NCI-H128 (cell line): ENCODE results near the gene HDAC3.

ENCODE experiments used
- DNase-seq: peaks from one replicate; lab custom pipeline; 2025; ENCODE audit not compliant: unreplicated experiment; lab: John Stamatoyannopoulos, UW

The HDAC3 gene

DNA sequence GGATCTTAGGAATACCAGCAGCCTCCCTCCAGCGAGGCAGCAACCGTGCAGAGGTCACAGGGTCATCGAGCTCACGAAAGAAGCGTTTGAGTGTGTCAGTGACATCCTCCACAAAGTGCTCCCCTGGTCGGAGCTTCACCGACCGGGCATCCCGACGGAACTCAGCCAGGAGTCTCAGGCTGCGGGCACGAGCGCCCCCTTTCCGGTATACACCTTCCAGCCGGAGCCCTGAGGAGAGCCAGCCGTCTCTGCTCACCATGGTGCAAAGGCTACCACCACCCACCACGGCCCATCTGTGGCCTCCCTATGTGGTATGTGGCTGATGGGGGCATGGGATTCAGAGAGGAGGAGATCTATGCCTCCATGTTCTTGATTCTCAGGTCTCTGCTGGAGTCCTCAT is 25.4 kb upstream of the HDAC3 start:
- no peak for DNase-seq

DNA sequence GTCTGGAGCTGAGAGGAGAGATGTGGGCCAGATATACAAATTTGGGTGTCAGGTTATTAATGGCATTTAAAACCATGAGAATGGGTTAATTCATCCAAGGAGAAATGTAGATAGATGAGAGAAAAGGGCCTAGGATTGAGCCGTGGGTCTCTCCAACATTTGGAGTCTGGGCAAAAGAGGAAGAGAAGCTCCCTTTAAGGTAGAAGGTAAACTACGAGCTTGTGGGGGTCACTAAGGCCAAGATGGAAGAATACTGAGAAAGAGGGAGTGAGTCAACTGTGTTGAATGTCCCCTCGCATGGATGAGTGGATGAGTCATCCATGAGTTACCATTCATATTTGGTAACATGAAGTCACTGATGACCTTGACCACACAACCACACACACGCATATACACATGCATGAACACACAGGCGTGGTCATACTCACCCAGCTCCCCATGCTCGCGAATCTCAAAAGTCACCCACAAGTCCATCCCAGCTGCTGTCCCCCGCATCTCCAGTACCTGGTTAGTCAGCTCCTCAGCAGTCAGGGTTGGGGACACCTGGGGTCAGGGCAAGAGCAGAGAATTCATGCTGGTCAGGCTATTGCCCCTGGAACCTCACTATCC is 21.4 kb upstream of the HDAC3 start:
- no peak for DNase-seq

DNA sequence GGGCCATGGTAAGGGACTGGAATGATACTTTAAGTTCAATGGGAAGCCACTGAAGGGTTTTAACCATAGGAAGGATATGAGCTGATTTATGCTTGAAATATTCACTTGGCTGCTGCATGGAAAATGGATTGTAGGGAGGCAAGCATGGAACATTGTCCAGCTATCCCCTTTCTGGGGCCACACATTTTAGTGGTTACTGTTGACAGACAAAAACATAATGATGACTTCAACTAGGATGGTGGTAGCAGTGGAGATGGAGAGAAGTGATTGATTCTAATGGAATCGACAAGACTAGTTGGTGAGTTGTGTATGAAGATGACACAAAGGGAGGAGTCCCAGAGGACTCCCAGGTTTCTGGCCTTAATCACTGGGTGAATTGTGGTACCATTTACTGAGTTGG is 20.8 kb upstream of the HDAC3 start:
- DNase-seq, result no peak

DNA sequence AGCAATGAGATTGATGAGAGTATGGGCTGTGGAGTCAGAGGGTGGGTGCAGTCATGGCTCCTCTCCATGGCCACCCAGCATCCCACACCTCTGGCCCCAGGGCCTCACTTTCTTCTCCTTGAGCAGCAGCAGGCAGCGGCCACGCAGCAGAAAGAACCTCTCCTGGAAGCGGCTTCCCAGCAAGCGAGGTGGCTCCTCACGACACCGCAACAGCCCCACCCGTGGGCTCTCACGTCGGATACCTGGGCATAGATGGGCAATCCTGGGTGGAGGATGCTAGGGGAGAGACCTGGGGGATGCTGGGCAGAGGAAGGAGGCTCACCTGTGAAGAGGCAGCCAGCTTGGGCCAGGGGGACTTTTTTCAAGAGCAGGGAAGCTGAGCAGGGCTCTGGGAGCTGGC is 19.7 kb upstream of the HDAC3 start:
- DNase-seq, result no peak

DNA sequence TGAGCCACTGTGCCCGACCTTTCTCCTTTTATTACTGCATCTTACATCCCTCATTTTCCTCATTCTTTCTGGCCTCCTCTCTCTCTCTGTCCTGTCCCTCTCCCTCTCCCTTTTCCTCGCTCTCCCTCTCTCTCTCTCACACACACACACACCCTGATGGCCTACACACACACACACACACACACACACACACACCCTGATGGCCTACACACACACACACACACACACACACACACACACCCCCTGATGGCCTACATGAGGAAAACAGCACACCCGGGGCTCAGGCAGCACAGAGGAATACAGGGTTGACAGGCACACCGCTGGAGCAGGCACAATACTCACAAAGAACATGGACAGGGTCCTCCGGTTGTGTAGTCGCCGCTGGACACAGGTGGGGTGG is 18.4 kb upstream of the HDAC3 start:
- no peak for DNase-seq

DNA sequence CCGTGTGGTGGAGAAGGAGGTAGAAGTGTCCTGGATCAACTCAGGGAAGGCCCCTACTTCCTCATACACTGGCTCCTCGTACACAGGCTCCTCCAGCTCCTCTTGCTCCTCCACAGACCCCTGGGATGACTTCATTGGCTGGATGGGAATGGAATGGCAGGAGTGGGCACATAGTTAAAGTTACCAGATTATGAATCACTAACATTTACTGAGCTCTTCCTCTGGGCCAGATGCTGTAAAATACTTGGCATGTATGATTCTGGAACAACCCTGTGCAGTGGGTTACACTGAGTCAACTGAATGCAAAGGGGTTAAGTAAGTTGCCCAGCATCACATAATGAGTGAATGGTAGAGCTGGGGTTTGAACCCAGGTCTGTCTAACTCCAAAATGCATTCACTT is 17.6 kb upstream of the HDAC3 start:
- DNase-seq, result no peak

DNA sequence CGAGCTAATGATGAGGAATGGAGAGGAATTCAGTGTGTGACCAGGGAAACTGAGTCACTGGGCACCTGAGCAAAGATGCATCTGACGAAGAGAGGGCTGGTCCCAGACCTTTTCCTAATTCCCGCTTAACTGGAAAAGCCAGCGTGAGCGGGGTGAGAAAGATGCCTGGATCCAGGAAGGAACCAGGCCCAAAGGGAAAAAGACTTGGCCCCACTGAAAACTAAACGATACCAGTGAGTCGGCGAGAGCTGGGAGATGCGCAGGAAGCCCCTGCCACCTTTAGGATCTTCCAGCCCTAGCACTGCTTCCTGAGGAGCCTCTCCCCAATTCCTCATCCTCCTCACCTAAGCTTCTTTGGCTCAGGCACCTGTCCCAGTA is 15.1 kb upstream of the HDAC3 start:
- DNase-seq, result no peak

DNA sequence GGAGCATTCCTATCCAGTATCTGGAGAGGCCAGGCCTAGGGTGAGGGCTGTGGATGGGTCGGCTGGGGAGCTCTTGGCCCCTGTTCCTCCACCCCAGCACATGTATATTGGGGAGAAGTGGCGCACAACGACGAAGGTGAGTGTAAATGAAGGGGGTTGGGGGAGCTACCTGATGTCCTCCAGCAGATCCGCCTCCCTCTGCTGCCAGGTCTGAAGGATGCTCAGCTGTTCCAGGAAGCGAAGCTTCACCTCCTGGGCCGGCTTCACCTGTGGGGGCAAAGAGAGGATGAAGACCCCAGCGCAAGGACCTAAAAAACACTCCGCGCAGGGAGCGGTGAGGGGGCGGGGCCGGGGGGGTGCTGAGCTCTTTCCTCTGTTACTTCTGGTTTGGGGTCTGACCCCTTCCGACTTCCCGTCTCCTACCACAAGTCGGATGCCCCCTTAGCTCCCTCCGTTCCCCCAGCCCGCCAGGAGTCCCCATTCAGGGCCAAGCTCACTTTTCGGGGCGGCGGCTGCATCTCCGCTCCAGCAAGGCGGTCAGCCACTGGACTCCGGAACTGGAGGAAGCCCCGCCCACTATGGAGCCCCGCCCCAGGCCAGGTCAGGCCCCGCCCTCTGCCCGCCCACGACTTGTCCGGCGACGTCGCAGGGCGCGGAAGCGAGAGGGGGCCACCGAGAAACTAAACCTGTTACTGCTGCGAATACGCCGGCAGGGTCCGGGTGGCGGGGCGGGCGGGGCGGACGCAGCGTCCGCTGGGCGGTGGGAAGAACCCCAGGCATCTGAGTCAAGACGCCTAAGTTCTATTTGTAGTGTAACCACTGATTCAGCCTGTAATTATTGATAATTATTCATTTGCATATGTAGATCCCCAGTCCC is 14.4 kb upstream of the HDAC3 start, which contains the start of gene FCHSD1:
FCHSD1 (minus strand) TSS at position 568 of the 877 bp plus-strand sequence; CDS start at position 518, 50 bp downstream.
- no peak for DNase-seq

DNA sequence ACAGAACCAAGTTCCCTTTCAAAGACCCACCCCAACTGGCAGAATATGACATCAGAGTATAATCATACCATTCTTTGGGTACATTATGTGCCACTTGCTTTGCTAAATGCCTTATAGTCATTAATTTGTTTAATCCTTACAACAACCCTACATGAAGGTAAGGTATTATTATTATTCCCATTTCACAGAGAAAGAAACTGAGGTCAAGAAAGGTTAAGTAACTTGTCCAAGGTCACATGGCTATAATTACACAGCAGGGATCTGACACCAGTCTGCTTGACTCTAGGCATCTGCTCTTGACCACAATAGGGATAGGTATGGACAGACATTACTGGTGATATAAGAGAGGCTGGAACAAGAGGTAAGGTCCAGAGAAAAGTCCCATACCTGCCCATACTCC is 13.3 kb upstream of the HDAC3 start:
- no peak for DNase-seq

DNA sequence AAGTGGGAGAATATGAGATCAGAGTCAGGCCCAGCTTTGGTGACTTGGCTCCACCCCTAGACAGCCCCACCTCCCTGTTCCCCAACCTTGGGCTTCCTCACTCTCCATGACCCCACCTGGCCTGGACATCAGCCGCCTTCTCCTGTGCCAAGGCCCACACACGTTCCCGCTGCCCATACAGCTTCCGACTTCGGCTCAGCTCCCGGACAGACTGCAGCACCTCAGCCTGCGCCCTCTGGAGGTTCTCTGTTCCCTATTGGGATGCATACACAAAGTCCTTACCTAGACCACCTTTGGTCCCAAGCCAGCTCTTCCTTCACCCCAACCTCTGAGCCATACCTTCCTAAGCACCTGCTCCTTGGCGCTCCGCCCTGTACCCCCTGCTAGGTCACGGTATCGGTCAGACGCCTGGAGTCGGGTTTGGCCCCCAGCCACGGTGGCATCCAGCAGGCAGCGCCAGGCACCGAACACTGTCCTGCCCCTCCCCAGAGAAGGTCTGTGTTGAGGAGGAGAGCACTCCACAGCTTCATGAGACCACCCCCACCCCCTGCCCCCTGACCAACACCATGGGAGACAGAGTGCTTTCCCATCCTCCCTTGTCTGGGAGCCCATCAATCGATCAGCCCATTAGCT is 12.5 kb upstream of the HDAC3 start:
- no peak for DNase-seq

DNA sequence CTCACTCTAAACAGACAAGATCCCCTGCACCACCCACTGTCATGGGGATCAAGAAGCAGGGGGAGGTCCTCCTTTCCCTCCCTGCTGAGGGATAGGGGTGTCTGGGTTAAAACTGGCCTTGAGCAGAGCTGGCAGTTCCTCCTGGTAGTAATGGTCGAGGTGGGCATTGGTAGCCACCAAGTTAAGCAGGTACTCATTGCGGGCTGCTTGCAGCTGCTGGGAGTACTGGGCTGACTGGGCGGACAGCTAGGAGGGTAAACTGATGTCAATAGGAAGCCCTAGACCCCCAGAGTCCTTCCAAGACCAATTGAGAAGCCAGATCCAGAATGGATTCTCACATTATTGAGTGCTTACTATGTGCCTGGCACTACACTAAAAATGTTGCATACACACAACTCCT is 11.2 kb upstream of the HDAC3 start:
- no peak for DNase-seq

DNA sequence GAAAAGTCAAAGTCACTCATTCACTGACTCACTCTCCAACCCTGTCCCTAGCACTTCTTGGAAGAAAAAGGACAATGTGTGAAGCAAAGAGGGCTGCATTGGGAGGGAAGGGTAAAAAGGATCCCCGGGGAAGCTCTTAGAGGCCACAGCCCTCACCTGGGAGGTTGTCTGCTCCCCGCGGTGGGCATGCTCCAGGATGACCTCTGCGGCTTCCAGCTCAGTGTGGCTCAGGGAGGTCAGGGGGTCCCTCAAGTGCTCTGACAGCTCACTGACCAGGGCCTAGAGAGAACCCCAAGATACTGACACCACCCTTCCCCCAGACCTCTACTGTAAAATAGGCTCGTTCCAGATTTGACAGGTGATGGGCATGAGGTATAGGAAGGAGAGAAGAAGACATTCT is 10.6 kb upstream of the HDAC3 start:
- no peak for DNase-seq

DNA sequence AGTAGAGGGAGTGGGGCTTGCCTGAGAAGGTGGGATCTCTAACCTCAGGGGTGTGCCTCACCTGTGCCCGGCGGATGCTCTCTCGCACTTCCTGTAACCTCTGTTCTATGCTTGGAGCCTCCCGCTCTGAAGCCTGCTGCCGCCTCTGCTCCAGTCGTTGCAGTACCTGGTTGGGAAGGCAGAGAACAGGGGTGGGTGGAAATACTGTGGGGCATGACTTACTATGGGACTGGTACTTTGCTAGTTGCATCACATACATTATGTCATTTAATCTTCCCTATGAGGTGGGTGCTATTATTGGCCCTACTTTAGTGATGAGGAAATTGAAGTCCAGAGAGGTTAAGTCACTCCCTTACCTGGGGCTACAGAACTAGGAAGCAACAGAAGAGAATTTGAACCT is 9.4 kb upstream of the HDAC3 start:
- no peak for DNase-seq

DNA sequence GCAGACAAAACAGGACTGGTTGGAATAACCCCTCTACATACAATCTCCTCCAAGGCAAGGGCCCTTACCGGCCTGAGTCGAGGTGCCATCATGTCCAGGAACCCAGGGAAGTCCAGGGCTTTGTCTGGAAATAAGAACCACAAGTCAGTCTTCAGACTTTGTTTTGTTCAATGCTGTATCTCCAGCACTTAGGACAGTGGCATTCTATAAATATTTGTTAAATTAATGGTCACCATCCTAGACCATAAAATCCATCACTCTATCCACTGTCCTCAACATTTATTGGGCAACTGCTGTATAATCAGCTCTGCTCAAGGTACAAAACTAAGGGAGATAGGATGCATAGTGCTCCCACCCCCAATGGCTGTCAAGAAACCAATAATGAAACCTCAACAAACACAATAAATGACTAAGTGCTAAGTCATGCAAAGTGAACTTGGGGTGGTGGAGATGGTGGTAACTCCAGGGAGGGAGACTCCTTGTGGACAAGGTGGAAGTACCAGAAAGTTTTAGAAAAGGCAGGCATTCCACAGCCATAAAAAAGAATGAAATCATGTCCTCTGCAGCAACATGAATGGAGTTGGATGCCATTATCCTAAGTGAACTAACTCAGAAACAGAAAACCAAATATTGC is 5.1 kb upstream of the HDAC3 start:
- no peak for DNase-seq

DNA sequence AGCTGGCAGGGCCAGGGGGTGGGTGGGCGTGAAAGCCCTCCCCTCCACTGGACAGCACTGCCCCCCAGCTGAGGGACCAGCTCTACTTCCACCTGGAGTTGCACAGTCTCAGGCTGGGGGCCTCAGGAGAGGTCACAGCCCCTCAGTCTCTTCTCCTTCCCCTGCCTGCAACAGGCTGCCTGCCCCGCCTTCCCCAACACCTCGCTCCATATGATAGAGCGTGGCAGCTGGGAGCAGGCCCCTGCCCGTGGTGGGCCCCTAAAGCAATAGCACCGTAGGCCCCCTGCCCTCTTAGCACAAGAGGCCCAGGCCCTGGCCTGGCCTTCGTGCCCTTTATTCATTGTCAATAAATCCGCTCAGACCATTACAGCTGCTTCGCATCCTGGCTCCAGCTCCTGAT is 4.0 kb upstream of the HDAC3 start:
- no peak for DNase-seq

DNA sequence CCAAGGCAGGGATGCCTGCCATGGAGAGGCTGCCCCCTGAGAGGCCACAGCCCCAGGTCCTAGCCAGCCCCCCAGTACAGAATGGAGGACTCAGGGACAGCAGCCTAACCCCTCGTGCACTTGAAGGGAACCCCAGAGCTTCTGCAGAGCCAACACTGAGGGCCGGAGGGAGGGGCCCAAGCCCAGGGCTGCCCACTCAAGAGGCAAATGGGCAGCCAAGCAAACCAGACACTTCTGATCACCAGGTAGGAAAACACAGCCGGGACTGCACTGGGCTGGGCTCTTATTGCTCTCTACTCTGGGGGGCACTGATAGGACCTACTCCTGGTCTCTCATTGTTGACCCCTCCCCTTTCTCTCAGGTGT is 3.4 kb upstream of the HDAC3 start:
- no peak for DNase-seq

DNA sequence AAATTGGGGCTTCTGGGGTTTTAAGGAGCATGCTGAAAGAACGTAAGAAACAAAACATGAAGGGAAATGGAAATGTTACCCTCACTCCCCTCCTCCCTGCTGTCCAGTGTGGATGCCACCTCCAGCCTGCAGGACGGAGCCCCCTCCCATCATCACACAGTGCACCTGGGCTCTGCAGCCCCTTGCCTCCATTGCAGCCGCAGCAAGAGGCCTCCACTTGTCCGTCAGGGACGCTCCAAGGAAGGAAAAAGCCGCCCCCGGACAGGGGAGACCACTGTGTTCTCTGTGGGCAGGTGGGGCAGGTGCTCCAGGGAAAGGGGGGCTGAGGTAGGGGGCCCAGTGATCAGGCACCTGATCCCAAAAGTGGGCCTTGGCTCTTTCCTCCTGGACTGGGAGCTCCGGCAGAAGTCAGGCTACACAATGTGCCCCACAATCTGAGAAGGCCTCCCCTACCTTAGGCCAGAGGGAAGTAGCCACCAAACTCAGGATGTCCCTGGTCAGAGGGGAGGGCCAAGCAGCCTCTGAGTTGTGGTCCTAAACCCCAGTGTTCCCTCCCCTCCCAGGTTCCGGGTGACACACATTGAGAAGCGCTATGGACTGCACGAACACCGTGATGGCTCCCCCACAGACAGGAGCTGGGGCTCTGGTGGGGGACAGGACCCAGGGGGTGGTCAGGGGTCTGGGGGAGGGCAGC is 2.9 kb upstream of the HDAC3 start:
- DNase-seq, result no peak

DNA sequence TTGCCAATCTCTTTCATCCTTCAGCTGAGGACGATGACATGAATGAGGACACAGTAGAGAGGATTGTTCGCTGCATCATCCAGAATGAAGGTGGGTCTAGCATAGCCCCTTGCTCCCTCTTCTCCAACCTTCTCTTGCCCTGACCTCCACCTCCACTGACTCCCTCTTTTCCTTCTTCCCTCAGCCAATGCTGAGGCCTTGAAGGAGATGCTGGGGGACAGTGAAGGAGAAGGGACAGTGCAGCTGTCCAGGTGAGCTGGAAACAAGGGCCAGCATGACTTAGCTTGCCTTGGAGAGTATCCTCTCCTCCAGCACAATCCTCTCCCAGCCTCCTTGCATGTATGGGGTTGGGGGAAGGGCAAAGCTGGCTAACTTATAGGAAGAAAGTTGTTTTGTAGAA is 2.1 kb upstream of the HDAC3 start:
- DNase-seq, result no peak

DNA sequence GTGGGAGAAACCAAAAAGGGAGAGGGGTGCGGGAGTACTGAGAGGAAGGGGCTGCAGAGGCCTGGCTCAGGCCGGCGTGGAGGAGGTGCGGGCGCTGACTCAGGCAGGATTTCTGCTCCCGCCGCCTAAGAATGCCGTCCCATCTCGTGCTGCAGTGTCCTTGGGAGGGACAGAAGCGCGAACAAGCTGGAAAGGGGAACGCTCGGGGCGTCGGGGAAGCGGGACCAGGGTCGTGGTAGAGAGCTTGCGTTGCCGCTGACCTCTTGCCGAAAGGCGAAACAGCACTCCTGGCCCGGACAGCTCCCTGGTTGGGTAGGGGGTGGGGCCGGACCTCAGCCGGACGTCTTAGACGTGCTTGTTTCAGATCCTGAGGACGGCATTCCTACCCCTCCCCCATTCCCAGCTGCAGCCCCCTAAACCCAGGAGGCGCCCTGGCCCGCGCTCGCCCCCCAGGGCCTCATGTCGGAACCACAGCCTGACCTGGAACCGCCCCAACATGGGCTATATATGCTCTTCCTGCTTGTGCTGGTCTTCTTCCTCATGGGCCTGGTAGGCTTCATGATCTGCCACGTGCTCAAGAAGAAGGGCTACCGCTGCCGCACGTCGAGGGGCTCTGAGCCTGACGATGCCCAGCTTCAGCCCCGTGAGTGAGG is 1.2 kb upstream of the HDAC3 start:
- no peak for DNase-seq

DNA sequence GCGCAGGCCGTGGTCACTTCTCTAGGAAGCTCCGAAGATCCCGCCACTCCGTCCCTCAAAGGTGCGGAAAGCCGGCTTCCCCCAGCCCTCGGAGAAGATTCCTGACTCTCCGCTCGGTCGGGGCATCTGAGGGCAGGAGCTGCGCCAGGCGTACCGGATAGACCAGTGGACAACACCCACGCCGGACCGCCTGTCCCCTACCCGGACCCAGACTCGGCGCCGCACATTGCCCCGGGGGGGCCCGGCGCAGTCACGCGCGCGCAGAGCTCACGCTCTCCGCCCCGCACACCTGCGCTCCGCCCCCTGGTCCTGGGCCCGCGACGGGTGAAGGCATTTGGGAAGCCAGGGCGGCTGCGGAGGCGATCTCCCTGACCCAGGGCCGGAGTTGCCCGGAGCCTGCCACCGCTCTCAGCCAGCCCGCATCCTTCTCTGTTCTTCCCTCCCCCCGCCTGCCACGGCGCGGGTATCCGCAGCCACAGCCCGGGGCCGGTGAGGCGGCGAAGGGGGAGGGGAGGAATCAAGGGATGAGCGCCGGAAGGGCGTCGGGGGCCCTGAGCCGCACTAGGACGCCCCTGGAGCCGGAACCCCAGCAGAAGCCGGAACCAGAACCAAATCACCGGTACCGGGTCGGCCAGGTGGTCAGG is 596 bp upstream of the HDAC3 start:
- no peak for DNase-seq

DNA sequence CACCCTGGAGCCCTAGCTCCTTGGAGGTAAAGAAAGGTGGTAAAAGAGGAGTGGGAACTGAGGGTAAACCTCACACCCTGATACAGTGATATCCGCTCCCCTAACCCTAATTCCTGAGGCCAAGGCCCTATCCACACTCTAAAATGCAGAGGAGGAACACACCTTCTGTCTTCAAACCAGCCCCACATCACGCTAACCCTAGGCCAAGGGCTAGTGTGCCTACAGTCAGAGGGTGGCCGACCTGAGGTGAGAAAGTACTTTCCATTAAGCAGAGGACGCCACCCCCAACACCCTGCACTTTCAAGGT is 590 bp downstream of the HDAC3 start:
- no peak for DNase-seq
